CD14-positive monocyte (primary cell): Measurements from ENCODE around the gene HDAC4. TPM values are rescaled to one million over a fixed set of nuclear protein-coding genes. Genes with fewer than 3 reads are reported as not detected.
A peak's percentile ranks its signal among the peaks of the same experiment; 100 is the strongest.

ENCODE experiments used
- DNase-seq, 3 donors: peaks; one replicate each; pipeline ENCODE4 v3.0.0-alpha.2; 2011 to 2022
- H2AFZ ChIP-seq: 2 replicates; pipeline ENCODE4 v1.6.0; 2012; ENCODE audit warnings: mild to moderate bottlenecking, low read depth, low read length, inconsistent platforms; ENCODE audit not compliant: insufficient read depth, poor library complexity, severe bottlenecking
- H3K27ac ChIP-seq, 2 donors: 1 replicate in 1 of 2; 2 replicates in 1 of 2; pipeline ENCODE4 v1.5.1; 2012 to 2013; ENCODE audit warnings: low read length in 2 of 2, control low read depth in 1 of 2, inconsistent platforms in 1 of 2, low read depth in 1 of 2, mild to moderate bottlenecking in 1 of 2
- H3K27me3 ChIP-seq, 2 donors: one replicate each; pipeline versions ENCODE4 v1.6.0 to v1.6.1; 2011 to 2013; ENCODE audit warnings: low read length in 2 of 2; ENCODE audit not compliant: control insufficient read depth in 2 of 2, insufficient read depth in 2 of 2
- H3K36me3 ChIP-seq, 2 donors: replicated peaks in 1 of 2; 1 replicate in 1 of 2; 2 replicates in 1 of 2; pipeline versions ENCODE4 v1.5.1 to v1.6.1; 2012 to 2013; ENCODE audit warnings: low read length in 2 of 2, control low read depth in 1 of 2, inconsistent platforms in 1 of 2, mild to moderate bottlenecking in 1 of 2; ENCODE audit not compliant: insufficient read depth in 2 of 2, control insufficient read depth in 1 of 2
- H3K4me1 ChIP-seq, 2 donors: 1 replicate in 1 of 2; 2 replicates in 1 of 2; pipeline versions ENCODE4 v1.5.1 to v1.6.1; 2012 to 2013; ENCODE audit warnings: low read length in 2 of 2, control low read depth in 1 of 2, inconsistent platforms in 1 of 2, mild to moderate bottlenecking in 1 of 2, moderate library complexity in 1 of 2; ENCODE audit not compliant: insufficient read depth in 2 of 2, control insufficient read depth in 1 of 2
- H3K4me2 ChIP-seq: replicated peaks from 2 replicates; pipeline ENCODE3; 2012; ENCODE audit warnings: low read length, moderate library complexity, mild to moderate bottlenecking; ENCODE audit not compliant: poor library complexity, severe bottlenecking; ENCODE audit errors: extremely low read depth
- H3K4me3 ChIP-seq, 3 experiments: fragments of 200-600 bp in 1 of 3; sonication (generic) in 1 of 3; replicated peaks in 1 of 3; 1 replicate in 2 of 3; 2 replicates in 1 of 3; pipeline ENCODE4 v1.5.1; 2011 to 2013; ENCODE audit warnings: low read length in 3 of 3, mild to moderate bottlenecking in 3 of 3, control low read depth in 2 of 3, low read depth in 2 of 3, inconsistent platforms in 1 of 3, moderate library complexity in 1 of 3
- H3K79me2 ChIP-seq: 2 replicates; pipeline ENCODE4 v1.6.0; 2012; ENCODE audit warnings: mild to moderate bottlenecking, control low read depth, inconsistent platforms, low read length, moderate library complexity; ENCODE audit not compliant: insufficient read depth
- H3K9ac ChIP-seq: 2 replicates; pipeline ENCODE4 v1.6.0; 2017; ENCODE audit warnings: low read length, mild to moderate bottlenecking; ENCODE audit not compliant: insufficient read depth, poor library complexity, severe bottlenecking
- H3K9me3 ChIP-seq, 2 donors: replicated peaks in 1 of 2; 1 replicate in 1 of 2; 2 replicates in 1 of 2; pipeline versions ENCODE4 v1.5.1 to v1.6.1; 2012 to 2013; ENCODE audit warnings: low read length in 2 of 2, control low read depth in 1 of 2; ENCODE audit not compliant: control insufficient read depth in 1 of 2, insufficient read depth in 1 of 2
- H4K20me1 ChIP-seq: 2 replicates; pipeline ENCODE4 v1.6.0; 2012; ENCODE audit warnings: mild to moderate bottlenecking, low read length, control low read depth, moderate library complexity; ENCODE audit not compliant: insufficient read depth
- H3K27ac Mint-ChIP-seq, 7 donors: one replicate each; pipeline ENCODE4 v1.8.0; 2020; ENCODE audit warnings: mild to moderate bottlenecking in 7 of 7, mixed read lengths in 7 of 7, moderate library complexity in 6 of 7, inconsistent platforms in 2 of 7
- H3K27me3 Mint-ChIP-seq, 3 donors: one replicate each; pipeline ENCODE4 v1.8.0; 2021 to 2022; ENCODE audit warnings: low read depth in 3 of 3, mild to moderate bottlenecking in 3 of 3, mixed read lengths in 3 of 3, moderate library complexity in 3 of 3, inconsistent platforms in 1 of 3
- H3K36me3 Mint-ChIP-seq, 2 donors: one replicate each; pipeline ENCODE4 v1.8.0; 2020; ENCODE audit warnings: mixed read lengths in 2 of 2, inconsistent platforms in 1 of 2, mild to moderate bottlenecking in 1 of 2
- H3K4me1 Mint-ChIP-seq: one replicate; pipeline ENCODE4 v1.8.0; 2020; ENCODE audit warnings: mild to moderate bottlenecking, mixed read lengths
- H3K4me3 Mint-ChIP-seq, 2 donors: one replicate each; pipeline ENCODE4 v1.8.0; 2020; ENCODE audit warnings: mild to moderate bottlenecking in 2 of 2, mixed read lengths in 2 of 2, moderate library complexity in 1 of 2
- H3K9me3 Mint-ChIP-seq, 7 donors: one replicate each; pipeline ENCODE4 v1.8.0; 2020 to 2022; ENCODE audit warnings: mixed read lengths in 7 of 7, mild to moderate bottlenecking in 6 of 7, moderate library complexity in 6 of 7, inconsistent platforms in 2 of 7
- CTCF ChIP-seq: fragments of 200-600 bp; IDR thresholded peaks from one replicate; pipeline ENCODE4 v1.8.0; 2022; ENCODE audit warnings: antibody characterized with exemption, mild to moderate bottlenecking
- WGBS: methylation state at CpG from one replicate; pipeline ENCODE4 v1.1.5; 2013; ENCODE audit warnings: missing lambda C conversion rate; ENCODE audit not compliant: insufficient coverage; 5-methylcytosine and 5-hydroxymethylcytosine counted together
- intact Hi-C, 2 donors: fragments of 100-400 bp; cut with micrococcal nuclease; formaldehyde crosslinking; loops; one replicate each; pipeline versions ENCODE4 v1.15.0 to v1.15.1; 2023
- polyA plus RNA-seq, 3 donors: library from polyadenylated mRNA; depleted of rRNA in 1 of 3; unstranded in 2 of 3; stranded (reverse) in 1 of 3; fragments of 300-500 nt in 2 of 3; fragments of >200 nt in 1 of 3; fragmentation: Illumina TruSeq in 2 of 3; gene quantifications; 1 replicate in 2 of 3; 2 replicates in 1 of 3; pipeline ENCODE4 v1.2.3, GENCODE V29; 2012 to 2021

The HDAC4 gene
- polyA plus RNA-seq, 3 donors = 3.3 to 23.0 (median 4.5) TPM

- Mint-ChIP-seq H3K4me1 (peaks cover 33% of the 10 kb centered on the region), H3K9me3 (no peaks in the 10 kb centered on the region), H3K4me3 (no peak overlapping the region), H3K27me3 (no peaks in the 10 kb centered on the region), H3K36me3 (peaks cover 30 to 31% of the 10 kb centered on the region in 2 donors), H3K27ac (peak overlapping the region in 5 of 7 donors; percentile 7 to 86 (median 50))
- intact Hi-C loops = no loop called here
- Histone ChIP-seq H3K27ac (peak overlapping the region in 1 of 2 donors; percentile 72), H3K79me2 (peaks cover 96% of the 10 kb centered on the region), H4K20me1 (peaks cover 10% of the 10 kb centered on the region), H3K9me3 (no peaks in the 10 kb centered on the region), H3K4me3 (no peak overlapping the region), H3K4me1 (peaks cover 18 to 25% of the 10 kb centered on the region in 2 donors), H3K36me3 (peaks cover 0 to 8% of the 10 kb centered on the region in 2 donors), H3K27me3 (no peaks in the 10 kb centered on the region), H2AFZ (no peak overlapping the region), H3K4me2 (peak overlapping the region; percentile 34), H3K9ac (peak overlapping the region; percentile 29)
- WGBS = 88% methylated on average over 14 of the region's 16 CpGs
- no peak for DNase-seq
- TF ChIP-seq CTCF = no peak
Observed at GRCh38 chr2:239302083-239302807, 98.6 kb downstream of the HDAC4 start.

GRCh38 chr2:239300871-239301735, 99.7 kb downstream of the HDAC4 start:
- H3K79me2 ChIP-seq = peaks cover 96% of the 10 kb centered on the region
- no peak for TF ChIP-seq CTCF
- no peak overlapping the region for H3K4me3 Mint-ChIP-seq
- H3K36me3 ChIP-seq = peaks cover 0 to 12% of the 10 kb centered on the region in 2 donors
- no peak overlapping the region for H3K4me3 ChIP-seq
- peaks cover 27 to 30% of the 10 kb centered on the region in 2 donors for H3K36me3 Mint-ChIP-seq
- H2AFZ ChIP-seq = no peak overlapping the region
- intact Hi-C loops = no loop called here
- H3K4me1 Mint-ChIP-seq = peaks cover 33% of the 10 kb centered on the region
- no peaks in the 10 kb centered on the region for H3K9me3 Mint-ChIP-seq
- no peak overlapping the region for H3K9ac ChIP-seq
- H3K27ac ChIP-seq = no peak overlapping the region
- no peaks in the 10 kb centered on the region for H3K27me3 ChIP-seq
- WGBS = 98% methylated on average over 20 of the region's 26 CpGs
- H3K4me1 ChIP-seq = peaks cover 18 to 25% of the 10 kb centered on the region in 2 donors
- no peak for DNase-seq
- no peaks in the 10 kb centered on the region for H3K9me3 ChIP-seq
- H3K4me2 ChIP-seq = no peak overlapping the region
- H3K27me3 Mint-ChIP-seq = no peaks in the 10 kb centered on the region
- peak overlapping the region in 3 of 7 donors; percentile 17 to 54 (median 40) for H3K27ac Mint-ChIP-seq
- peaks cover 14% of the 10 kb centered on the region for H4K20me1 ChIP-seq
